ENCODE results near the gene OPN3.

- TF ChIP-seq CTCF (optimal IDR thresholded peaks at IDR 0.05 in 1 of 3, IDR thresholded peaks at IDR 0.05 in 1 of 3, conservative IDR thresholded peaks at IDR 0.05 in 1 of 3; ENCODE audit: extremely low read depth in 1 of 3, insufficient read depth in 2 of 3, low read length in 3 of 3), result no peak
- no peak for TF ChIP-seq EZH2 (IDR thresholded peaks at IDR 0.05; ENCODE audit: low read length)
Measured at GRCh38 chr1:241637046-241637590, 3.1 kb downstream of the OPN3 start.

Data from keratinocyte (primary cell).